Suprapubic skin (tissue), 3 donors: ENCODE measurements around the gene PHOX2A.
"Not testable (repeated sequence)": the region's sequence is repeated elsewhere in the genome, so short reads cannot be mapped to it uniquely, and the experiment has no call there.

ENCODE experiments used
- CTCF ChIP-seq, 2 donors: fragments of 200-600 bp in 1 of 2; fragments of 450-650 bp in 1 of 2; sonication (generic) in 1 of 2; IDR thresholded peaks; one replicate each; pipeline ENCODE4 v1.5.1; 2016 to 2019; ENCODE audit warnings: antibody characterized with exemption in 2 of 2, mild to moderate bottlenecking in 1 of 2, moderate library complexity in 1 of 2
- POLR2AphosphoS5 ChIP-seq, 3 donors: sonication (generic); formaldehyde crosslinking; IDR thresholded peaks; one replicate each; pipeline ENCODE4 v1.6.1; 2017; ENCODE audit warnings: antibody characterized with exemption in 3 of 3

- TF ChIP-seq POLR2AphosphoS5, CTCF (IDR thresholded peaks at IDR 0.05): not testable (repeated sequence)
Observed at GRCh38 chr11:72201445-72201844, 42.5 kb downstream of the PHOX2A start.
